HL-60 (cell line): ENCODE measurements around the gene GNAQ.

Experiments used
- CTCF ChIP-seq: IDR thresholded peaks from one replicate; pipeline ENCODE4 v1.5.1; 2011; ENCODE audit warnings: low read length, control low read depth, inconsistent platforms; ENCODE audit not compliant: insufficient read depth
- POLR2AphosphoS5 ChIP-seq: IDR thresholded peaks from 2 replicates; pipeline ENCODE4 v1.6.1; 2012; ENCODE audit warnings: low read depth
- REST ChIP-seq: IDR thresholded peaks from 2 replicates; pipeline ENCODE4 v1.6.1; 2012; ENCODE audit warnings: low read depth; ENCODE audit not compliant: insufficient replicate concordance
- SPI1 ChIP-seq: IDR thresholded peaks from 2 replicates; pipeline ENCODE4 v1.6.1; 2012; ENCODE audit warnings: low read depth, mild to moderate bottlenecking, borderline replicate concordance

- TF ChIP-seq CTCF (no peak), REST (no peak), SPI1 (no peak), POLR2AphosphoS5 (no peak)
Measured at GRCh38 chr9:77815260-77815659, 216.4 kb downstream of the GNAQ start.
